ENCODE measurements around the gene MAEA. TPM values are rescaled to one million over a fixed set of nuclear protein-coding genes. Genes with fewer than 3 reads are reported as not detected.

MAEA gene
- total and polyA plus RNA-seq, 9 donors, result 23.8 to 71.3 (median 56.7) TPM

GRCh38 chr4:1293531-1293941 is 3.8 kb downstream of the MAEA start:
- H3K4me1 ChIP-seq (ENCODE audit: insufficient read depth), result peaks cover 29% of the 10 kb centered on the region
- H3K9me3 ChIP-seq, result no peaks in the 10 kb centered on the region
- H3K4me3 ChIP-seq, result no peak overlapping the region
- TF ChIP-seq POLR2A (IDR thresholded peaks at IDR 0.05), result no peak
- TF ChIP-seq CTCF (IDR thresholded peaks at IDR 0.05), result no peak
- intact Hi-C loops (cut with DNase I), result no loop called here
- no peak for DNase-seq
- no peaks in the 10 kb centered on the region for H3K36me3 ChIP-seq
- H3K27ac ChIP-seq, result peak overlapping the region in 1 of 2 donors; percentile 58
- no peaks in the 10 kb centered on the region for H3K27me3 ChIP-seq
- WGBS, 3 donors, result 74 to 89% (median 77%) methylated on average over 4 of the region's 4 CpGs

- intact Hi-C loops (cut with DNase I), result no loop called here
- Histone ChIP-seq H3K4me1 (ENCODE audit: insufficient read depth) (peaks cover 29% of the 10 kb centered on the region), H3K27ac (peak overlapping the region in 1 of 2 donors; percentile 58), H3K36me3 (no peaks in the 10 kb centered on the region), H3K27me3 (no peaks in the 10 kb centered on the region), H3K9me3 (no peaks in the 10 kb centered on the region), H3K4me3 (no peak overlapping the region)
- 11 to 64% (median 13%) methylated on average over 15 of the region's 15 CpGs for WGBS, 3 donors
- peak in 3 of 5 donors; percentile 30 to 70 (median 68) for DNase-seq
- TF ChIP-seq POLR2A (IDR thresholded peaks at IDR 0.05), result no peak
- TF ChIP-seq CTCF (IDR thresholded peaks at IDR 0.05), result no peak
- no peak for TF ChIP-seq EP300 (IDR thresholded peaks at IDR 0.05)
These were observed 4.3 kb downstream of the MAEA start for GRCh38 chr4:1293991-1294390.

- Histone ChIP-seq H3K9me3 (no peaks in the 10 kb centered on the region), H3K4me3 (no peak overlapping the region), H3K4me1 (ENCODE audit: insufficient read depth) (peaks cover 29% of the 10 kb centered on the region), H3K27me3 (no peaks in the 10 kb centered on the region), H3K36me3 (no peaks in the 10 kb centered on the region), H3K27ac (peak overlapping the region in 1 of 2 donors; percentile 58)
- intact Hi-C loops (cut with DNase I), result no loop called here
- DNase-seq, result no peak
- TF ChIP-seq EP300 (IDR thresholded peaks at IDR 0.05) (no peak), CTCF (IDR thresholded peaks at IDR 0.05) (no peak), POLR2A (IDR thresholded peaks at IDR 0.05) (no peak)
- WGBS, 3 donors, result 52 to 70% (median 57%) methylated on average over 14 of the region's 14 CpGs
These were observed 4.7 kb downstream of the MAEA start for GRCh38 chr4:1294424-1294823.

GRCh38 chr4:1294891-1295290 is 5.2 kb downstream of the MAEA start:
- TF ChIP-seq POLR2A (IDR thresholded peaks at IDR 0.05), result no peak
- no peak for TF ChIP-seq EP300 (IDR thresholded peaks at IDR 0.05)
- no peak for TF ChIP-seq CTCF (IDR thresholded peaks at IDR 0.05)
- Histone ChIP-seq H3K27ac (peak overlapping the region in 1 of 2 donors; percentile 16), H3K9me3 (no peaks in the 10 kb centered on the region), H3K4me1 (ENCODE audit: insufficient read depth) (peaks cover 29% of the 10 kb centered on the region), H3K27me3 (no peaks in the 10 kb centered on the region), H3K4me3 (no peak overlapping the region), H3K36me3 (no peaks in the 10 kb centered on the region)
- intact Hi-C loops (cut with DNase I), result no loop called here
- DNase-seq, result no peak
- WGBS, 3 donors, result 19 to 66% (median 23%) methylated on average over 10 of the region's 10 CpGs

Data from ovary (tissue), 9 donors.